GM10847 (cell line): ENCODE data around the gene ZBTB20.

ENCODE experiments used
- POLR2A ChIP-seq: IDR thresholded peaks from 2 replicates; pipeline ENCODE4 v1.6.1; 2011; ENCODE audit not compliant: insufficient read length; ENCODE audit errors: extremely low read depth

ZBTB20 gene

DNA sequence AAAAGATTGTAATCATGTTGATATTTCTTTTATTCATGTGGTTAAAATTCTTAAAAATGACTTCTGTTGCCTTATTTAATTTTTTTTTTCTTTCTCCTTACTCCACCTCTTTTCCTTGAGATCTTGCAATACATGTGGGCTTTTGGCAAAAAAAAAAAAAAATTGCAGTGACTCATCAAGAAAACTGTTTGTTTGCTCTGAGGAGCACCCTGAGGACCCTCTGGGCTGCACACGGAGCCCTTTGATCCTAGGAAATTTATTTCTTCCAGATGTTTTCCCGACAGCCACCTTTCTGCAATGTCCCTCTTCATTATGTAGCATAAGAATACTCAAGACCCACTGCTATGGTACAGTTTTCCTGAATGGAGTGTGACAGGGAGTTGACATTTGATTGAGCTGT is 371.7 kb downstream of the ZBTB20 start:
- TF ChIP-seq POLR2A = no peak

DNA sequence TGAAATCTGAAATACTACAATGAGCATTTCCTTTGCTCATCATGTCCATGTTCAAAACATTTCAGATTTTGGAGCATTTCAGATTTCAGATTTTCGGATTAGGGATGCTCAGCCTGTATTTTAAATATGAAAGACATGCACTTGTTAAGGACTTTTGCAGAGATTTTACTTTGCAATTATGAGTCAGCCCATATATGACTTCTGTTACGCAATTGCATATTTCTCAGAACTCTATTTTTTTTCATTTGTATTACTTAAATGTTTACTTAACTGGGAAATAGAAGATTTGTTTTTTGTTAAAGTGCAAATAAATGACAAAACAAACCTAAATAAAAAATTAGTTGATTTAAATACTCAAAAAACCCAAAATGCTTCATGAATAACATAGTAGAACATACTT is 376.2 kb downstream of the ZBTB20 start:
- TF ChIP-seq POLR2A = no peak

DNA sequence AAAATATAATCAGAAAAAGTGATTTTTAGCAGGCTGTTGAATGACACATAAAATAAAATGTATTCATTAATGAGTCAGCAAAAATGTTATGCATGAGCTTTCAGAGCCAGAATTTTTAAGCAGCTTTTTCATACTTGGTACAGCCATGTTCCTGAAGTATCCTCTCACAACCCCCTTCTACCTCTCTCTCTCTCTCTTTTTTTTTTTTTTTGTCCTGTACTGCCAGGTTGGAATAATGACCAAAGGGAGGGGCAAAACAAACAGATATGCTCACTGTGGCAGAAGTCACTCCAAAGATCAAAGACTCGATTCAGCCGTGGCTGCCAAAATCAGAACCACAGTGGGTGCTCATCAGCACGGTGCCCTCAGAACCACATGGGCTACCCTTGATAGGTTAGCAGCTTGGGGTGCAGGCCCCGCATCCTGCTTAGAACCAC is 383.0 kb downstream of the ZBTB20 start:
- no peak for TF ChIP-seq POLR2A

DNA sequence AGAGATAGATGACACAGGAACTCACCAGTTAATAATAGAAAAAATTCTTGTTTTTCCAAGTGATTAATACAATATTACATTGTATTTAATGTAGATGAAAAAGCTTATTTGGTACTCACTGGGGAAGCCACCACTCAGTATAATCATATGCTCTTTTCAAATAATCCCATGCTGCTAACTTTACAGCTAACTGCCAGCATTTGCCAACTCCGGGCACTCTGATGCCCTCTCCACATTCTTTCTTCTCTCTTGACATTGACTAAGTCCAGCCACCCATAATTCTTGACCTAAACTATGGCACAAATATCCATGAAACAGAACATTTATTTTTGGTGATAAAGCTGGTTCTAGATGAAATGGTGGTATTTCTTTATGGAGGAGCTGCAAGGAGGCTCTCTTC is 384.9 kb downstream of the ZBTB20 start:
- no peak for TF ChIP-seq POLR2A

DNA sequence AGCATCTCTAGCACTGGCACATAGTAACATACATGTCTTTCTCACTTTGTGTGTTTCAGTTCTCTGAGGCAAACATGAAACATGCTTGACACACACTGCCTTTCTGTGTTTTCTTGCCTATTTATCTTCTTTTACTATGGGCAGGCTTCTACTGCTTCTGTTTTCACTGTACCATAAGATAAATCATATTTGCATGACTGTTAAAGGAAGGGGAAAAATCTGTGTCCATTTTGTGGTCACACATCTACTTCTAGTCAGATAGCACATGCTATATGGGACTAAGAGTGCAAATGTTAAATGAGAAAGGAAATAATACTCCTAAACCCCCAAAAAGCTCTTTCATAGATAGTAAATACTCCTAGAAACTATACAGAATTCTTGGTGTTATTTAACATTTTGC is 386.4 kb downstream of the ZBTB20 start:
- no peak for TF ChIP-seq POLR2A

DNA sequence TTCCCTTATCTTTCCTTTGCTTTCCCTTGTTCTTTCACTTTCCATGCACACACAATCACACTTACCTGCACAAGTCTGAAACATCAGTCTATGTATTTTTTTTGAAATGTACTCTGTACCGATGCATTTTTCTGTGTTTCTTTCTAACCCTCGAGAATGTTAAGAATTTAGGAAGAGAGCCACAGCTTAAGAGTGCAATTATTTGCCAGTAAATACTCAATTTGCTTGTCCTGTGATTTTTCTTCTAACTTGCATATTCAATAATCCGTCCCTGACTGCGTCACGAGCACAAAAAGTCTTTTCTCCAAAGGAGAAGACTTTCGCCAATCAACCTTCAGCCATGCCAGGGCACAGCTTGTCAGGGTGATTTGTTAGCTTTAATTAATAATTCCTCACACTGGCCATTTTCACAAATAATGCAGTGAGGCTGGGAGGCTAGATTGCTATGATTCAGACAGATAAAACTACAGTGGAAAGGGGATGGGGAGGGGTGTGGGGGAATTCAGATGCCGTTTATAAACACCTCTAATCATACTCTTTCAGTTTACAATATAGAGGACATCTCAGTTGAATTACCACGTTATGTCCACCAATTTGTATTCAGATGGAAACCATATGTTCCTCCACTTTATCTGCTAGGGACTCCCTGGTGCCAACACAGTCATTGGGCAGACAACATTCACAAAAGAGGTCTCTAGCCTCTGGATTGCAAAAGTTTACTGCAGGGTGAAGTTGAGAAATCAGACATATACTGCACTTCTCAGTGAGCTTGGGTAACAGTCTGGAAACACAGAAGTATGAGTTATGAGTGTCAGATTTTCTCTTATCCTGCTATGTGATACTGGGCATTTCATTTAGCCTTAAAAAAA is 388.0 kb downstream of the ZBTB20 start:
- TF ChIP-seq POLR2A = no peak

DNA sequence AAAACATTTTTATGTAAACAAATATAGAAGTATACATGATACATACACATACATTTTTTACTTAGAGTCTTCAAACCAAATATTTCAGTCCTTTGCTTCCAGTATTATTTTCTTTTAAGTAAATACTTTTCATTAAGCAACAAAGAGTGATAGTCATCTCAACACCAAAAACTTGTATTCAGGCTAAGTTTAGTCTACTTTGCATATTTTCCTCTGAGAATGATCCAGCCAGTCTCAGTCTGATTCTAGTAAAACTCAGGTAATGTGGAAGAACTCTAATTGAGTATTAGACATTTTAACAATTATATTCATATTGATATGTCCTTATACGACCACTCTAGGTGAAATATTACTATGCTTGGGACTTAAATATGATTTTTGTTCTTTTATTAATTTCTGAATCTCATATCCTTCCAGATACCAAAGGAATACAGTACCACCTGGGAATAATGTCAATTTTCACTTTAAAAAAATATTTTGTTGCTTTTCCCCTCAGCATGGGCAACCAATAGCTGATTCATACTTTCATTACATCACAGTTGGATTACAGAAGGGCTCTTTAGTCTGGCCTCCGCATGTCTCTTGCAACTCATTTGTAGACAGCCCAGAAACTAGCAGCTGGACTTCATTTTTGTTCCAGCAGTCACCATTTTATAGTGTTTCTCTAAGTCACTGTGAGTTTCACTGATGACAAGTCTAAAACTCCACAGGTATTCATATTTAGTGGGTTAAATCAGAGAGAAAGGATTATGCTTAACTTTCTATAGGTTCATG is 390.4 kb downstream of the ZBTB20 start:
- TF ChIP-seq POLR2A = no peak

DNA sequence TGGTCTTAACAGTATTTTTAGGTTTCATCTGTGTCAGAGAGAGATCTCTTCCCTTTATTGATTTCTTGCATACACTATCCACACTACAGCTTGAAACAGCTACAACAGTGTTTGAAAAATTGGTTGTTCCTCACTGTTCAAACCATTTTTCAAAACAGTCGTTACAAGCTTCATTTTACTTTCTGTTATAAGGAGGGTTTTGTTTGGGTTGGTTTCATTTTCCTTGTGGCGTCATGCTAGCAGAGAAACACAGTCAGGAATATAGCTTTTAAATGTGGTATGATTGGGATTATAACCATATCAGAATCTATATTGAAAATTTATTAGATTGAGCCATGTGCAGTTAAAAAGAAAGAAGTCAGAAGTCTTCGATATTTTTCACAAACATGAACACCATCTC is 400.6 kb downstream of the ZBTB20 start:
- TF ChIP-seq POLR2A = no peak

DNA sequence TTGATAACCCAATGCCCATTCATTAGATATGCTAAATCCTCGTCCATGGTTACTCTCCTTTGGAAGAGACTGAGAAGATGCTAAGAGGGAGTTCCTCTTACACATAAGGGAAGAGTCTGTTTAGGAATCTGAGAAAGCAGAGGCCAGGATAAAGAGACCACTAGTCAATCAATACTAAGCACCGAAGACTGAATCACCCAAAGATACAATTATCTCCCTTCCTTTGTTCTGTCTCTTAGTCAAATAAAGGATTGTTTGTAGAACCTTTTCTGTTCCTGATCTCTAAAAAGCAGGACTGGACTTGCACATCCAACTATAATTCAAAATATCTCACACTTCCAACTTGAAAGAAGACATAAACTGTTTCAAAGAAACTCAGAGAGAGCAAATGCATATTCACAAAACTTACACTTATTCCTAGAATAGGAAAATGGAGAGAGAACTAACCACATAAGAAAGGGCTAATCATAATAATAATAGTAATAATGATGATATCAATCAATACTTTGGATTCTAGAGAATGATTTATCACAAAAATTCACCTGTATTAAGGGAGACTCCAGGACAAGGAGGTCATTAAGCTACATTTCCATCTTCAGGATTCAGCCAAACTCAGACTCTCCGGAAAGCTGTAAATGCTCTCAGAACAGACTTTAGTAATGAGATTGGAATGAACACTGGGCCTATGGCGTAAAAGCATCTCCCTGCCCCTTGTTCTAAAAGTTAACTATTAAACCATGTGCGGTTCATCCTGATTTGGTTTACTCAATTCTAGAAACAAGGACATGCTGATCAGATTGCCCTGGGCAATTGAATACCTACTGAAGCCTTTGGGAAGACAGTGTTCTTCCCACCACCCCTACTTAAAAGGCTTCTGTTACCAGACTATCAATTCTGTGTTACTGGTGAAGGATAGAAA is 401.5 kb downstream of the ZBTB20 start:
- no peak for TF ChIP-seq POLR2A

DNA sequence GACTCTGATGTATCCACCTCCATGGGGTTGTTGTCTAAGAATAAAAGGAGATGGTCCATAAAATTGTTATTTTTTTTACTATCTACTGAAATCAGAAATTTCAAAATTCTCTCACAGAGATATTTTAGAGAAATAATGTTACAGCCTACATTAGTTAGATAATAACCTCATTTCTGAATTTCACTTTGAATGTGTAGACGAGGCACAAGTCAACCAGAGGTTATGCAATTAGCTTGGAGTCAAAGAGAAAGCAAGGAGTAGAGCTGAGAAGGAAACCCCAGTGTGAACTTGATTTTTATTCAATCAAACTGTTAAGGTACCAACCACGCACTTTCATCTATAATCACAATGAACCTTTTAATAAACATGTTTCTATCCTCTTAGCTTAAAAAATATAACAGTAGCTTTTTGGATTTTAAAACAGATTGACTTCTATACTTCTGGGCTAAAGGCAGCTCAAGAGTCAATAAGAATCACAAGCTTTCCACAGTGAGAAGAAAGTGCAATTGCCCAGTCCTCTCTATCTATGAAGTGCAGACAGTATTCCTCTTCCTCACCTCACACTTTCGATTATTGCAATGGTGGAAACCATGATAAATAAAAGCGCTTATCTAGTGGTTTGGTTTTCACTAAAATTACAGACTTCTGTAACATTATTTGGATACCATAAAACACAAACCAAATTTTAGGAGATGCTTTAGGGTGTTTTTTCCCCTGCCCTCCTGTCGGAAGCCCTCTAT is 403.2 kb downstream of the ZBTB20 start:
- no peak for TF ChIP-seq POLR2A

DNA sequence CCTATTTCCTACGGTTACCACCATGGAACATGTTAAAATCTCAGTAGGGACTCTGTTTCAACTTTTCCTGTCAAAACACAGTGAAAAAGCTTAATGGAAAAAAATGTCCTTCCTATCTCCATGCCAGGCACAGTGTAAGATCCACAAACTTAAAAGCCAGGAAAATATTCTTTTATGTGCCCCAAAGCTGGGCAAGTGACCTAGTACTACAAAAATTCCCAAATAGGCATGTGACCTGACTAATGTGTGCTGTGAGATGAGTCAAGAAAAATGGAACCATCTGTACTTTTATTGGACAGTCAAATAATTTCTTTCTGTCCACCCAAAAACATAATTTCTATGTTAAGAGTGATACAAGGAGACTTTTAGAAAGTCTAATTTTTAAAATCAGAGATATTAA is 406.0 kb downstream of the ZBTB20 start:
- TF ChIP-seq POLR2A = no peak

DNA sequence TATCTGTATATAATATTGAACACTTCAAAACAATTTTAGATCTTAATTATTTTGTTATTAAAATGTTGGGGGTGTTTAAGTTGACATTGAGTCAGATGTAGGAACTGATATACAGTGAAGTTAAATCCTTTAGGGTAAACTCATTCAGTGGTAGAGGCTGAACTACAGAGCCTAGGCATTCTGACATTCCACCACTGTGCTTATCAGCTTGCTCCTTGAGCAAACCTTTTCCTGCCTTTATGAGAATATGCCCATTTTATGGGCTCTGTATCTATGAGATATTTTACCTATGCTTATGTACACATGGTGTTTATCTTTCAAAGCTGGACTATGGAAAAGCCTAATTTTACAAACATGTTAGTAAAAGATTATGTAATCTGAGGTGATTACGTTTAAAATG is 407.5 kb downstream of the ZBTB20 start:
- no peak for TF ChIP-seq POLR2A

DNA sequence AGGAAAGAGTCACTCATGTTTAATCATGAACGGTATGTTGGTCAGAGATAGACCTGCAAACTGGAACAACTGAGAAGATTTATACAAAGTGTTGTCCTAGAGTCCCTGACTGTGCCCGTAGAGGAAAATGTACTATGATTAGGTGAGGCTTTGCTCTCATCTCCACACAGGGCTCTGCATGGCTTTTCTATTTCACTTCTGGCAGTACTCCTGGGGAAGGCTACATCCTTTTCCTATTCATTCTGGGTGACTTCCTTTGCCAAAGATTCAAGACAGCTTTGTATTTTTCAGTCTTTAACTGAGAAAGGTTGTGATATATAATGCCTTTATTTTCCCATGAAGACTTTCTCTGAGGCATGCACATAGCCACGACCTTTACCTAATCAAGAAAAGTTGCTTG is 414.7 kb downstream of the ZBTB20 start:
- TF ChIP-seq POLR2A = no peak

DNA sequence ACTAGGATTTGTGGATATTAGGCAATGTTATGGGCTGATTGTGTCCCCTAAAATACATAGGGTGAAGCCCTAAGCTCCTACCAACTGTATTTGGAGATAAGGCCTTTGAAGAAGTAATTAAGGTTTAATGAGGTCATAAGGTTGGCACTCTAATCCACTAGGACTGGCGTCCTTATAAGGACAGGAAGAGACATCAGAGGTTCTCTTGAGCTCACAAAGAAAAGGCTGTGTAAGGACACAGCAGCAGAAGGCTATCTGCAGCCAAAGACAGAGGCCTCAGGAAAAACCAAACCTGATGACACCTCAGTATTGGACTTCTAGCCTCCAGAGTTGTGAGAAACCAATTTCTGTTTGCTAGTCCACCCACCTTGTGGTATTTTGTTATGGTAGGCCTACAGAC is 416.7 kb downstream of the ZBTB20 start:
- TF ChIP-seq POLR2A = no peak

DNA sequence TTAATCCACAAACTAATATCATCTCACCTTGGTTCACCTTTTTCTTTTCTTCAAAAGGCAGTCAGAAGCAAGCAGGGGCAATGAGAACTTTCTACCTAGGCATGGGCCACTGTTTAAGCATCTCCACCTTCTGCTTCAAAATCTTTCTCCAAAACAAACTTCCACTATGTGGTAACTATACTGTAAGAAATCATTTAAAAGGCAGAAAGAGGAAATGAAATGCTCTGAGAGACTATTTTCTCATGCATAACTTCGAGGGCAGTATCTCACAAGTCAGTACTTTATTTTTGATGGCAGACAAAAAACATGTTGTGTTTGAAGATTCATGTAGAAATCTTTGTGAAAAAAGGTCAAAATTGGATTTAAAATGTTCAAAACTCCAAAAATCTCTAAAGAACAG is 419.7 kb downstream of the ZBTB20 start:
- TF ChIP-seq POLR2A = no peak
